Dendritic cell treated with granulocyte-macrophage colony-stimulating factor and Interleukin-4, amounts not matched to agents 40 ng/mL and 50 ng/mL, for 4 days (primary cell): ENCODE data around the gene UNC119B.

Experiments
- H3K27ac Mint-ChIP-seq: one replicate; pipeline ENCODE4 v1.8.0; 2022; ENCODE audit warnings: mild to moderate bottlenecking, mixed read lengths
- H3K27me3 Mint-ChIP-seq: one replicate; pipeline ENCODE4 v1.8.0; 2022; ENCODE audit warnings: mild to moderate bottlenecking, mixed read lengths
- H3K36me3 Mint-ChIP-seq: one replicate; pipeline ENCODE4 v1.8.0; 2022; ENCODE audit warnings: low read depth, mixed read lengths
- H3K4me1 Mint-ChIP-seq: one replicate; pipeline ENCODE4 v1.8.0; 2022; ENCODE audit warnings: low read depth, mixed read lengths
- H3K4me3 Mint-ChIP-seq: one replicate; pipeline ENCODE4 v1.8.0; 2022; ENCODE audit warnings: mild to moderate bottlenecking, moderate library complexity, mixed read lengths
- H3K9me3 Mint-ChIP-seq: one replicate; pipeline ENCODE4 v1.8.0; 2022; ENCODE audit warnings: mixed read lengths
- intact Hi-C: fragments of 100-400 bp; cut with micrococcal nuclease; formaldehyde crosslinking; loops from one replicate; pipeline ENCODE4 v1.15.0; 2022

Gene UNC119B

GRCh38 chr12:120697344-120697743 lies 12.9 kb upstream of the UNC119B start:
- Mint-ChIP-seq H3K27me3 (no peaks in the 10 kb centered on the region), H3K4me1 (peaks cover 66% of the 10 kb centered on the region), H3K9me3 (no peaks in the 10 kb centered on the region), H3K36me3 (peaks cover 100% of the 10 kb centered on the region), H3K27ac (peak overlapping the region; percentile 80), H3K4me3 (no peak overlapping the region)
- intact Hi-C loops: no loop called here

GRCh38 chr12:120698665-120699064 lies 11.6 kb upstream of the UNC119B start:
- H3K4me3 Mint-ChIP-seq: no peak overlapping the region
- H3K36me3 Mint-ChIP-seq: peaks cover 100% of the 10 kb centered on the region
- peak overlapping the region; percentile 66 for H3K27ac Mint-ChIP-seq
- intact Hi-C loops: no loop called here
- H3K9me3 Mint-ChIP-seq: no peaks in the 10 kb centered on the region
- H3K4me1 Mint-ChIP-seq: peaks cover 56% of the 10 kb centered on the region
- H3K27me3 Mint-ChIP-seq: no peaks in the 10 kb centered on the region

GRCh38 chr12:120699553-120699952 lies 10.7 kb upstream of the UNC119B start:
- Mint-ChIP-seq H3K4me3 (no peak overlapping the region), H3K27ac (peak overlapping the region; percentile 66), H3K36me3 (peaks cover 95% of the 10 kb centered on the region), H3K9me3 (no peaks in the 10 kb centered on the region), H3K4me1 (peaks cover 48% of the 10 kb centered on the region), H3K27me3 (no peaks in the 10 kb centered on the region)
- intact Hi-C loops: no loop called here

GRCh38 chr12:120700886-120701285 lies 9.4 kb upstream of the UNC119B start:
- no peaks in the 10 kb centered on the region for H3K27me3 Mint-ChIP-seq
- H3K36me3 Mint-ChIP-seq: peaks cover 91% of the 10 kb centered on the region
- no peaks in the 10 kb centered on the region for H3K9me3 Mint-ChIP-seq
- no peak overlapping the region for H3K4me3 Mint-ChIP-seq
- H3K4me1 Mint-ChIP-seq: peaks cover 42% of the 10 kb centered on the region
- intact Hi-C loops: no loop called here
- peak overlapping the region; percentile 66 for H3K27ac Mint-ChIP-seq

GRCh38 chr12:120702637-120703036 lies 7.6 kb upstream of the UNC119B start:
- Mint-ChIP-seq H3K4me1 (peaks cover 35% of the 10 kb centered on the region), H3K27me3 (no peaks in the 10 kb centered on the region), H3K9me3 (no peaks in the 10 kb centered on the region), H3K4me3 (no peak overlapping the region), H3K36me3 (peaks cover 74% of the 10 kb centered on the region), H3K27ac (no peak overlapping the region)
- intact Hi-C loops: no loop called here

- H3K27ac Mint-ChIP-seq: no peak overlapping the region
- intact Hi-C loops: no loop called here
- H3K4me1 Mint-ChIP-seq: peaks cover 27% of the 10 kb centered on the region
- H3K9me3 Mint-ChIP-seq: no peaks in the 10 kb centered on the region
- H3K36me3 Mint-ChIP-seq: peaks cover 66% of the 10 kb centered on the region
- H3K27me3 Mint-ChIP-seq: no peaks in the 10 kb centered on the region
- no peak overlapping the region for H3K4me3 Mint-ChIP-seq
Observed at GRCh38 chr12:120703311-120703942, 6.8 kb upstream of the UNC119B start.

GRCh38 chr12:120705618-120706017 lies 4.6 kb upstream of the UNC119B start:
- Mint-ChIP-seq H3K4me1 (peaks cover 11% of the 10 kb centered on the region), H3K9me3 (no peaks in the 10 kb centered on the region), H3K4me3 (no peak overlapping the region), H3K36me3 (peaks cover 50% of the 10 kb centered on the region), H3K27ac (no peak overlapping the region), H3K27me3 (no peaks in the 10 kb centered on the region)
- intact Hi-C loops: no loop called here

GRCh38 chr12:120706029-120706428 lies 4.2 kb upstream of the UNC119B start:
- no peaks in the 10 kb centered on the region for H3K9me3 Mint-ChIP-seq
- peaks cover 9% of the 10 kb centered on the region for H3K4me1 Mint-ChIP-seq
- no peaks in the 10 kb centered on the region for H3K27me3 Mint-ChIP-seq
- peaks cover 50% of the 10 kb centered on the region for H3K36me3 Mint-ChIP-seq
- intact Hi-C loops: no loop called here
- no peak overlapping the region for H3K27ac Mint-ChIP-seq
- H3K4me3 Mint-ChIP-seq: no peak overlapping the region

- Mint-ChIP-seq H3K4me3 (no peak overlapping the region), H3K36me3 (peaks cover 29% of the 10 kb centered on the region)
Observed at GRCh38 chr12:120708651-120709050, 1.6 kb upstream of the UNC119B start.

GRCh38 chr12:120710805-120711296 lies 593 bp downstream of the UNC119B start:
- H3K9me3 Mint-ChIP-seq: no peaks in the 10 kb centered on the region
- intact Hi-C loops: loop anchor here (2.0 kb wide), 1 partner anchor 24 kb away; the partner anchor contains the start of gene MLEC
- no peaks in the 10 kb centered on the region for H3K27me3 Mint-ChIP-seq

More at GRCh38 chr12:120708651-120709050, 1.6 kb upstream of the UNC119B start:
- H3K4me1 Mint-ChIP-seq: peaks cover 23% of the 10 kb centered on the region
- no peaks in the 10 kb centered on the region for H3K9me3 Mint-ChIP-seq
- no peaks in the 10 kb centered on the region for H3K27me3 Mint-ChIP-seq
- intact Hi-C loops: no loop called here
- H3K27ac Mint-ChIP-seq: no peak overlapping the region

GRCh38 chr12:120711411-120711810 lies 1.2 kb downstream of the UNC119B start:
- peak overlapping the region; percentile 80 for H3K27ac Mint-ChIP-seq
- H3K36me3 Mint-ChIP-seq: peaks cover 43% of the 10 kb centered on the region
- H3K4me3 Mint-ChIP-seq: peak overlapping the region; percentile 90
- H3K4me1 Mint-ChIP-seq: peaks cover 27% of the 10 kb centered on the region
- H3K9me3 Mint-ChIP-seq: no peaks in the 10 kb centered on the region
- intact Hi-C loops: loop anchor here (2.0 kb wide), 1 partner anchor 25 kb away; the partner anchor contains the start of gene MLEC
- no peaks in the 10 kb centered on the region for H3K27me3 Mint-ChIP-seq

More at GRCh38 chr12:120710805-120711296, 593 bp downstream of the UNC119B start:
- Mint-ChIP-seq H3K4me1 (peaks cover 27% of the 10 kb centered on the region), H3K36me3 (peaks cover 38% of the 10 kb centered on the region), H3K27ac (peak overlapping the region; percentile 80), H3K4me3 (peak overlapping the region; percentile 90)

- no peaks in the 10 kb centered on the region for H3K9me3 Mint-ChIP-seq
- H3K4me1 Mint-ChIP-seq: peaks cover 27% of the 10 kb centered on the region
- no peak overlapping the region for H3K4me3 Mint-ChIP-seq
- intact Hi-C loops: no loop called here
- no peaks in the 10 kb centered on the region for H3K27me3 Mint-ChIP-seq
- peaks cover 55% of the 10 kb centered on the region for H3K36me3 Mint-ChIP-seq
- H3K27ac Mint-ChIP-seq: no peak overlapping the region
Observed at GRCh38 chr12:120712610-120713009, 2.4 kb downstream of the UNC119B start.

- H3K4me3 Mint-ChIP-seq: no peak overlapping the region
- H3K9me3 Mint-ChIP-seq: no peaks in the 10 kb centered on the region
- H3K4me1 Mint-ChIP-seq: peaks cover 27% of the 10 kb centered on the region
Observed at GRCh38 chr12:120713861-120714482, 3.7 kb downstream of the UNC119B start.

GRCh38 chr12:120718055-120718454 lies 7.8 kb downstream of the UNC119B start:
- Mint-ChIP-seq H3K36me3 (peaks cover 100% of the 10 kb centered on the region), H3K27ac (no peak overlapping the region), H3K4me1 (peaks cover 35% of the 10 kb centered on the region), H3K4me3 (no peak overlapping the region), H3K27me3 (no peaks in the 10 kb centered on the region), H3K9me3 (no peaks in the 10 kb centered on the region)
- intact Hi-C loops: no loop called here

More at GRCh38 chr12:120713861-120714482, 3.7 kb downstream of the UNC119B start:
- peaks cover 68% of the 10 kb centered on the region for H3K36me3 Mint-ChIP-seq
- H3K27me3 Mint-ChIP-seq: no peaks in the 10 kb centered on the region
- intact Hi-C loops: loop anchor here (1.0 kb wide), 2 partner anchors 67 to 131 kb away; no protein-coding TSS in a partner anchor
- H3K27ac Mint-ChIP-seq: no peak overlapping the region
